CD4-positive, alpha-beta T cell treated with Interleukin-15 for 4 hours (primary cell): ENCODE measurements around the gene SLC25A46.
A peak's percentile ranks its signal among the peaks of the same experiment; 100 is the strongest.
"Not testable (repeated sequence)": the region's sequence is repeated elsewhere in the genome, so short reads cannot be mapped to it uniquely, and the experiment has no call there.

Experiments used
- DNase-seq: peaks from one replicate; pipeline ENCODE4 v3.0.0-alpha.2; 2020; ENCODE audit warnings: low spot score

The SLC25A46 gene

GRCh38 chr5:110738812-110739651 lies at the start of gene SLC25A46:
TSS of gene SLC25A46 (plus strand) at chr5:110739007. CDS start at chr5:110739120, 113 bp downstream.
- peak; percentile 90 for DNase-seq

- DNase-seq: not testable (repeated sequence)
Observed at GRCh38 chr5:110690587-110690986, 48.2 kb upstream of the SLC25A46 start.

GRCh38 chr5:110692669-110693068 lies 46.1 kb upstream of the SLC25A46 start:
- DNase-seq: not testable (repeated sequence)

- DNase-seq: no peak
Observed at GRCh38 chr5:110702300-110702699, 36.5 kb upstream of the SLC25A46 start.

GRCh38 chr5:110702704-110703103 lies 36.1 kb upstream of the SLC25A46 start:
- no peak for DNase-seq

- DNase-seq: no peak
Observed at GRCh38 chr5:110703481-110703880, 35.3 kb upstream of the SLC25A46 start.

- no peak for DNase-seq
Observed at GRCh38 chr5:110705349-110705748, 33.5 kb upstream of the SLC25A46 start.

- DNase-seq: no peak
Observed at GRCh38 chr5:110707260-110707844, 31.5 kb upstream of the SLC25A46 start.

GRCh38 chr5:110716247-110717245 lies 22.3 kb upstream of the SLC25A46 start:
- no peak for DNase-seq

GRCh38 chr5:110718311-110718710 lies 20.5 kb upstream of the SLC25A46 start:
- no peak for DNase-seq

- DNase-seq: peak; percentile 80
Observed at GRCh38 chr5:110726249-110727024, 12.4 kb upstream of the SLC25A46 start, which contains the start of gene TMEM232. TSS of gene TMEM232 (minus strand) at chr5:110726671. CDS start at chr5:110667352, 59,319 bp downstream.

- peak; percentile 20 for DNase-seq
Observed at GRCh38 chr5:110727025-110727314, 11.8 kb upstream of the SLC25A46 start.

- DNase-seq: not testable (repeated sequence)
Observed at GRCh38 chr5:110731499-110731898, 7.3 kb upstream of the SLC25A46 start.

GRCh38 chr5:110734101-110734500 lies 4.7 kb upstream of the SLC25A46 start:
- DNase-seq: no peak

- no peak for DNase-seq
Observed at GRCh38 chr5:110735556-110735955, 3.3 kb upstream of the SLC25A46 start.

- DNase-seq: no peak
Observed at GRCh38 chr5:110736753-110737152, 2.1 kb upstream of the SLC25A46 start.

GRCh38 chr5:110738503-110738811 lies 350 bp upstream of the SLC25A46 start:
- DNase-seq: no peak

- peak; percentile 69 for DNase-seq
Observed at GRCh38 chr5:110751902-110752762, 13.3 kb downstream of the SLC25A46 start.

GRCh38 chr5:110752953-110753352 lies 14.1 kb downstream of the SLC25A46 start:
- DNase-seq: no peak

- no peak for DNase-seq
Observed at GRCh38 chr5:110753600-110753999, 14.8 kb downstream of the SLC25A46 start.

GRCh38 chr5:110754181-110754580 lies 15.4 kb downstream of the SLC25A46 start:
- no peak for DNase-seq
